GM19193 (cell line): Measurements from ENCODE around the gene UBXN10.

Experiments
- POLR2A ChIP-seq: IDR thresholded peaks from 4 replicates; pipeline ENCODE4 v1.6.1; 2011; ENCODE audit not compliant: insufficient read depth, insufficient read length; ENCODE audit errors: extremely low read depth

The UBXN10 gene

DNA sequence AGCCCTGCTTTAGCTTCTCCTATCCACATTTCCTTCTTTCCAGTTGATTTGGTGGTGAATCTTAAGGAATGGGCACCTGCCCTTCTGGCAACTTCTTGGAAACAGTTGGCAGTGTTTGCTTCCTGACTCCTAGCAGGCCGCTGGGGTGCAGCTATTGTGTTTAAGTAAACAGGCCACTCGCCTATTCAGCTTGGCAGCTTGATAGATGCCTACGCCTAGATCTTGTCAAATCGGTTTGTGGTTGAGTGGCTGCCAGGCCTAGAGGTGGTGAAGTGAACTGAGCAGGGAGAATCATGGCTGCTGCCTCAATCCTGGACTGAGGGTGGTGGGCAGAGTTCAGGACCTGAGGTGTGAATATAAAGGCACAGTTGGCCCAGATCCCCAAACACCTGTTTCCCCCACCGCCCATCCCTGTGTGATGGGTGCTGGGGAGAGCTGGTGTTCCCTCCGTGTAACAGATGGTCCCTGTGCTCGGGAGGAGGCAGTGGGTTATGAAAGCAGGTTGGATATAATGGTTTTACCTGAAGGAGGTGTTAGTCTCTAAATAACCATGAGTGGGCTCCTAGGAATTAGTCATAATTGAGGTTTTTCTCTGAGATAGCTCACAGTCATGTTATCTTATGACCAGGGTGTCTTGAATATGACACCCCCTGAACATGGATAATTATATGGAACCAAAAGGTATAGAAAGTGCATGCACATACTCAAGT lies 1.4 kb downstream of the UBXN10 start:
- TF ChIP-seq POLR2A = no peak

DNA sequence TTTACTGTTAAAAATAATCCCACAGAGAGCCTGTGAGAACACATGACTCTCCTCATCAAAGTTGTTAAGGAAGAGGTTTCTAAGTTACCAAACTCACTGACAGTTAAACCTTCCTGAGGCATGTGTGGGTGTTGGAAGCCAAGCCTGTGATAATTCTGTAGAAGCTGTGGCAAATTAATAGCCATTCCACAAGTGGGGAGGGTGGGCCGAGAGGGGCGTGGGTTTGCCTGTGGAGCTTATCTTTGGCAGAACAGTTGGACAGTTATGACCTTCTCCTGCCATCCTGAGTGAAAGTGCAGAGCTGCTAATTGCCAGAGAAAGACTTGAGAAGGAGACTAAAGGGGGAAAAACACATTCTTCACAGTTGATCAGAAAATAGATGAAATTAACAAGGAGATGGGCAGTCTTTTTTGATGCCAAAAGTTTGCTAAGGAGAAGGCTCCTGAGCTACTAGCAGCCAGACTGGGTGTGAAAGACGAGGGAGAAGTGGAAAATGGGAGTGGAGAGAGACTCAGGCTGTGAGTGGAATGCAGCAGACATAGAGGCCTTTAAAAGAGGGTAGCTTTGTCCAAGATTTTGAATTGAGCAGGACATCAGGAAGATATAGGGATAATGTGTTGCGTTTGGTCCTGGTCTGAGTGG lies 2.0 kb downstream of the UBXN10 start:
- TF ChIP-seq POLR2A = no peak

DNA sequence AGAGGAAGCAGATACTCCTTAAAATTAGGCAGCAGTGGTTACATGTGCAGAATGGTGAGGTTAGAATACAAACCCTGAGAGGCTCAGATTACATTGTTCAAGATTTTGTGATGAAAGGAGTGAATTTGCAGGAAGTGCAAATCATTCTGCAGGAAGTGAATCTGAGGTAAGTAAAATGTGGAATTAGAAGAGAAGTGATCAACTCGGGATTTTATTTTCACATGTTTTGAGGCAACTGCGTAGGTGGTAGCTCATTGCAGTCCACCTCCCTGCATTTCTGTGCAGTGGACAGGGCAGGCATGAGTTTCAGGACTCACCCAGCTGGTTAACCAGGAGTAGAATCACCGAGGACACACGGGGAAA lies 2.5 kb downstream of the UBXN10 start:
- no peak for TF ChIP-seq POLR2A

- no peak for TF ChIP-seq POLR2A
Measured at GRCh38 chr1:20189664-20190063, 3.8 kb downstream of the UBXN10 start.

- no peak for TF ChIP-seq POLR2A
Measured at GRCh38 chr1:20190256-20191160, 4.6 kb downstream of the UBXN10 start.

DNA sequence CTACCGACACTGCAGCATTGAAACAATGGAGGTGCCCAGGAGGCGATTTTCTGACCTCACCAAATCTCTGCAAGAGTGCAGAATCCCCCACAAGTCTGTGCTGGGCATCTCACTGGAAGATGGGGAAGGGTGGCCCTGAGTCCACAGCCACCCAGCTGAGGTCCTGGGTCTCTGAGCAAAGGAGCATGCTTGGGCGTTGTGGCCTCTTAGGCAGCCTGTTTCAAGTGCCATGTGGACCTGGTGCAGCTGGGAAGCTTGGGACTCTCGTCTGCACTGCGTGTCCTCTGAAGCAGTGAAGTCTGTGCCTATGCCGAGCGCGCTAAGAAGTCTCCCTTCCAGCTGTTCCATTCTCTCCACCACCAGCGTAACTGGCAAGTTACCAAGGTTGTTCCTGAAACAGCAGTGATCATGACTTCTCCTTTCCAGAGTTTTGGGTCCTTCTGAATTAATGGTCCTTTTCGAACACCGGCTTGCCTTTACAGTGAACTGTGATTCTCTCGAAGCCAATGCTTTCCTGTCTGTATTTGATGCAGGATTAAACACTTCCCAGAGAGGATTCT lies 5.5 kb downstream of the UBXN10 start:
- no peak for TF ChIP-seq POLR2A

GRCh38 chr1:20192364-20192763 lies 6.5 kb downstream of the UBXN10 start:
- no peak for TF ChIP-seq POLR2A

DNA sequence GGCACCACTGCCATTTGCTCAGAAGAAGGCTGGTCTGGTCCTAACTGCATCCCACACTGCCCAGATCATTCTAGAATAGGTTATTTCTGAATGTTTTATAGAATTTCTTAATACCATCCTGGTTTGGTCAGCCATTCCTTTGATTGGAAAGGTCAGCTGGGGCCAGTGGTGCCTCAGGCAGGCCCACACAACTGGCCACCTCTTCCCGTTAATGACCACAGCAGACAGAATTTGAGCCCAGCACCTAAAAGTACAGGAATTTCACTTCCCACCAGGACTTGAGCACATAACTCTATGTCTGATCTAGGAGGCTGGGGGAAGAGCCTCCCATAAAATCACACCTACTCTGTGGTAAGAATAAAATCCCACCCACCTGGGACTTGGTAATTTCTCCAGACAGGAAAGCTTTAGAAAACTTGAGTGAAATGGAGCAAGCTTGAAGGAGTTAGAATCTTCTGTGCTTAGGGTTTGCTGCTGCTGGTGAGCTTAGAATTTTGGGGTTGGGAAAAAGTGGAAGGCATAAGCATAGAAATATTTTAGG lies 7.0 kb downstream of the UBXN10 start:
- no peak for TF ChIP-seq POLR2A

DNA sequence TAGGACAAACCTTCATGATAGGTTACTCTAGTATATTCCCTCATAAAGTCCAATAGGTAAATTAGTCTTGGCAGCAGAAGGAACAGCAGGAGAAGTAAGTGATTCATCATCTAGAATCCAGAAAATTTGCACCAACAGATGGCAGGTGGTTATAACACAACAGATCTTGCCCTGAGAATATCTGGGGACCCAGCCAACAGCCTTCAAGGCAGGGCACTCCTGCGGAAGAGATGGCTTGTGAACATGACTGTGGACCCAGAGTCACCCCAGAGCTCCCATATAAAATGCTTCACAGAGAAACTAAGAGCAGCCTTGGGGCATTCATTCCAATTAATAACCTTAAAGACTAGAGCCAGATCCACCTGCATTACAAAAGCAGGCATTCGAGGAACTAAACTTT lies 8.3 kb downstream of the UBXN10 start:
- no peak for TF ChIP-seq POLR2A

- TF ChIP-seq POLR2A = no peak
Measured at GRCh38 chr1:20194757-20195461, 9.0 kb downstream of the UBXN10 start.

DNA sequence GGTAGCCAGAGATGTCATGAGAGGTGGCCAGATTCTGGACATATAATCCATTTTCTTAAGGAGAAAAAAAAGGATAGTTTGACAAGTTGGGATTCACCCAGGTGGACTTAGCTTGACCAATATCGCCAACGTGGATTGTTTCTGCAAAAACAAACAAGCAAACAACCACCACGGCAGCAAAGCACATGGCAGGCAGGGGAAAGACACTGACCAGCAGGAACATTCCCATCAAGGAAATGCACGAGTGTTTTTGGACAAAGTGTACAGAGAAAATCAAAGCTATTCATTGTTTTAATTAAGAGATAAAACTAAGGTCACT lies 9.5 kb downstream of the UBXN10 start:
- TF ChIP-seq POLR2A = no peak

DNA sequence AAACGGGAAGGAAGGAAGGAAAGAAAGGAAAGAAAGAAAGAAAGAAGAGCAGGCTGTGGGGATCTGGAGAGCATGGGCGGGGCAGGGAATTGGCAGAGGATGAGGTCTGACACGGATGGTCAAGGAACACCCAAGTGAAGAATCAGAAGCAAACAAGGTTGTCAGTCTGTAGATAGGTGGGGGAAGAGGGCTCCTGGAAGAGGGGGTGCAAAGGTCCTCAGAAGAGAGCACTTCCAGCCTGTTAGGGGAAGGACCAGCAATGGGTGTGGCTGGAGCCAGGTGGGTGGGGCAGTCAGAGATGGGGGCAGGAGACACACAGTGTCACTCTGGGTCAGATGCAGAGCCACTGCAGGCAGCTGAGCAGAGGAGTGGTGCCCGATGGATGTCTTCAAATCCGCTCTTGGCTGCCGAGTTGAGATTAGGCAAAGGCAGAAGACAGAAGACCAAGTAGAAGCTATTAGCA lies 11.5 kb downstream of the UBXN10 start:
- TF ChIP-seq POLR2A = no peak

- TF ChIP-seq POLR2A = no peak
Measured at GRCh38 chr1:20198296-20198695, 12.4 kb downstream of the UBXN10 start.

- TF ChIP-seq POLR2A = no peak
Measured at GRCh38 chr1:20198918-20199317, 13.0 kb downstream of the UBXN10 start.

DNA sequence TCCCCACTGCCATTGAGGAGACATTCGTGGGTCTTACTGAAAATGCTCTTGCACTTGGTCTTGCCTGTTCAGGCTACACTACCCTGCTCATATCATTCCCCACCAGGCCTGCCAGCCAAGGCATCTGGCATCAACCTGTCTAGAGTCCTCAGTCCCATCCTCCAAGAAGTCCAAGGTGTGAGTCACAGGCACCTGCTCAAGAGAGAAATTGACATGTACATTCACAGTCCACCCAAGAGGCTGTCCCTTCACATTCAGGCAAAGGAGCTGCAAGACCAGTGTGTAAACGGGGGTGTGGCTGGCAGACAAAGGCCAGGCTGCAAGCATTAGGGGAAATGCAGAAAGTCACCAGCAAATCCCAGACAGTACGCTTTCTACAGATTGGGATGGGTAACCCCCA lies 13.5 kb downstream of the UBXN10 start:
- no peak for TF ChIP-seq POLR2A

DNA sequence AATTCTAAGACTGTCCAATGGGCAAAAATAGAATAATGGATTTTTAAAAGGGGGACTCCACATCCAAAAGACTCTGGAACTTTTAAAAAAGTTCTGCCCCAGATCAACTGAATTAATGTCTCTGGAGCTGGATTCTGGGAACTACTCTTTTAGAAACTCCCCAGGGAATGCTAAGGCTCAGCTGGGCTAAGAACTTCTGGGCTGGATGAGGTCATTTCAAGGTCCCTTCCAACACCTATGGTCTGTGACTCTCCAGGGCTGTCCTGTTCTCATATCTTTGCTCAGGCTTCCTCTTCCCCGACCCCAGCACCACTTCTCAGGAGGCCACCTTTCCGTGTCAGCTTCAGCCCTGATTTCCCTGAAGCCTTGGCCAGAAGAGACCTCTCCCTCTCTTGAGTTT lies 13.9 kb downstream of the UBXN10 start:
- TF ChIP-seq POLR2A = no peak
